Liver (tissue), 3 donors: ENCODE measurements around the gene SLC6A18.

Source experiments
- ATF3 ChIP-seq: IDR thresholded peaks from 2 replicates; pipeline ENCODE4 v1.6.1; 2016; ENCODE audit warnings: antibody characterized with exemption
- CTCF ChIP-seq: fragments of 150-350 bp; IDR thresholded peaks from 2 replicates; pipeline ENCODE4 v1.5.1; 2017; ENCODE audit warnings: improper control_type of control experiment, low read depth, low read length; ENCODE audit not compliant: missing input control
- EGR1 ChIP-seq, 2 donors: IDR thresholded peaks; 2 replicates each; pipeline ENCODE4 v1.6.1; 2016 to 2018; ENCODE audit warnings: antibody characterized with exemption in 2 of 2, low read depth in 2 of 2
- GABPA ChIP-seq, 2 donors: IDR thresholded peaks in 1 of 2; conservative IDR thresholded peaks in 1 of 2; 2 replicates each; pipeline ENCODE4 v1.6.1; 2016; ENCODE audit warnings: antibody characterized with exemption in 2 of 2, mild to moderate bottlenecking in 1 of 2, moderate library complexity in 1 of 2
- HNF4A ChIP-seq, 2 donors: conservative IDR thresholded peaks; 2 replicates each; pipeline ENCODE4 v1.6.1; 2016; ENCODE audit warnings: antibody characterized with exemption in 2 of 2, mild to moderate bottlenecking in 2 of 2
- RAD21 ChIP-seq, 2 donors: IDR thresholded peaks; 2 replicates each; pipeline ENCODE4 v1.6.1; 2016; ENCODE audit warnings: antibody characterized with exemption in 2 of 2, mild to moderate bottlenecking in 2 of 2
- REST ChIP-seq: IDR thresholded peaks from 2 replicates; pipeline ENCODE4 v1.6.1; 2016; ENCODE audit warnings: antibody characterized with exemption, mild to moderate bottlenecking
- SP1 ChIP-seq: IDR thresholded peaks from 2 replicates; pipeline ENCODE4 v1.6.1; 2018; ENCODE audit warnings: antibody characterized with exemption, mild to moderate bottlenecking
- TAF1 ChIP-seq: conservative IDR thresholded peaks from 2 replicates; pipeline ENCODE4 v1.6.1; 2016; ENCODE audit warnings: antibody characterized with exemption, mild to moderate bottlenecking
- YY1 ChIP-seq: IDR thresholded peaks from 2 replicates; pipeline ENCODE4 v1.6.1; 2016; ENCODE audit warnings: antibody characterized with exemption, mild to moderate bottlenecking
- TF ChIP-seq, protein P1 (sequence below): IDR thresholded peaks from 2 replicates; pipeline ENCODE4 v1.6.1; 2016; ENCODE audit warnings: antibody characterized with exemption
- donor health status: healthy.
- donor health status: healthy.

- no peak for TF ChIP-seq HNF4A (conservative IDR thresholded peaks at IDR 0.05)
- TF ChIP-seq CTCF = no peak
- TF ChIP-seq RAD21 (IDR thresholded peaks at IDR 0.05) = no peak
- no peak for TF ChIP-seq EGR1 (IDR thresholded peaks at IDR 0.05; ENCODE audit: low read depth in 2 of 2)
- TF ChIP-seq, protein P1, sequence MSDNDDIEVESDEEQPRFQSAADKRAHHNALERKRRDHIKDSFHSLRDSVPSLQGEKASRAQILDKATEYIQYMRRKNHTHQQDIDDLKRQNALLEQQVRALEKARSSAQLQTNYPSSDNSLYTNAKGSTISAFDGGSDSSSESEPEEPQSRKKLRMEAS = no peak
- no peak for TF ChIP-seq TAF1
- no peak for TF ChIP-seq ATF3
- TF ChIP-seq GABPA (IDR thresholded peaks at IDR 0.05 in 1 of 2, conservative IDR thresholded peaks at IDR 0.05 in 1 of 2) = no peak
- no peak for TF ChIP-seq SP1
- no peak for TF ChIP-seq REST
- no peak for TF ChIP-seq YY1
Measured at GRCh38 chr5:1214936-1215220, 10.3 kb upstream of the SLC6A18 start.
